RWPE2 (cell line): ENCODE measurements around the gene DST.

Source experiments
- ATAC-seq: fragments of 200-7000 bp; cut with Tn5 transposase; 3 replicates; pipeline ENCODE4 v1.9.1; 2021; ENCODE audit warnings: low read depth
- DNase-seq: peaks from one replicate; pipeline ENCODE4 v3.0.0-alpha.2; 2020; ENCODE audit warnings: low spot score
- H3K27ac ChIP-seq: fragments of 450-650 bp; 2 replicates; pipeline ENCODE4 v1.5.1; 2017; ENCODE audit warnings: mild to moderate bottlenecking; ENCODE audit not compliant: poor library complexity, severe bottlenecking
- H3K27me3 ChIP-seq: fragments of 250-450 bp; sonication (Bioruptor Pico); 2 replicates; pipeline ENCODE4 v1.5.1; 2021; ENCODE audit warnings: mild to moderate bottlenecking, moderate library complexity; ENCODE audit not compliant: insufficient read depth, poor library complexity, severe bottlenecking
- H3K36me3 ChIP-seq: fragments of 250-450 bp; sonication (Bioruptor Pico); 2 replicates; pipeline ENCODE4 v1.5.1; 2020; ENCODE audit warnings: low read depth, mild to moderate bottlenecking, moderate library complexity
- H3K4me1 ChIP-seq: fragments of 250-450 bp; sonication (Bioruptor Pico); 2 replicates; pipeline ENCODE4 v1.5.1; 2021; ENCODE audit warnings: mild to moderate bottlenecking, moderate library complexity; ENCODE audit not compliant: insufficient read depth, poor library complexity, severe bottlenecking
- H3K4me3 ChIP-seq: fragments of 250-450 bp; sonication (Bioruptor Pico); 2 replicates; pipeline ENCODE4 v1.5.1; 2021; ENCODE audit warnings: mild to moderate bottlenecking, moderate library complexity; ENCODE audit not compliant: severe bottlenecking
- H3K9me3 ChIP-seq: fragments of 250-450 bp; sonication (Bioruptor Pico); 2 replicates; pipeline ENCODE4 v1.5.1; 2021; ENCODE audit warnings: mild to moderate bottlenecking, moderate library complexity; ENCODE audit not compliant: severe bottlenecking
- TF ChIP-seq, protein P1 (sequence below): fragments of 450-650 bp; IDR thresholded peaks from one replicate; pipeline ENCODE4 v1.5.1; 2017; ENCODE audit warnings: mild to moderate bottlenecking, moderate library complexity; ENCODE audit not compliant: poor library complexity, severe bottlenecking

DST gene

DNA sequence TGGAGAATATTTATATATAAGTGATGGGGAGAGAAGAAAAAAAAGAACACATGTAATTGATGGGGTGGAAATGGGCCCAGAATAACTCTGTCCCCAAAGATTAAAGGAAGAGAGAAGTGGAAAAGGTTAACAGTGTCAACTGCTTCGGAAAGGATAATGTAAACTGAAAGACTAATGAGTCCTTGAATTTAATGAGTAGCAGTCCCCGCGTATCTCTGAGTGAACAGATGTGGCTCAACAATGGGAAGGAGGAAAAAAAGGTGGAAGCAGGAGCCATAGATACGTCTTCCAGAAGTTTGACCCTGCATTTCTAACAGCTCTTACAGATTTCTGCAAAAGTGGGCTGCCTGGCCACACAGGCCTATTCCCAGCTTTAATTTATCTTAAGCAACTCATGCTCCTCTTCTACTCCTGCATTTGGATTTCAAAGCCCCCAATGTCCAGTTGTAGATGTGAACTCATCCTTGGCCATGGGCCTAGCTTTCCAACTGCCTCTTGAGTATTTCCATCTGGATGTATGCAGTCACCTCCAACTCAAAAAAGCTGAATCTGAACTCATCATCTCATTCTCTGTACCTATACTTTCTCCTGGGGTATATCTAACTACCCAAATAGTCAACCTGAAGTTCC, 61.3 kb downstream of the DST start:
- Histone ChIP-seq H3K4me3 (no peak overlapping the region), H3K27ac (no peak overlapping the region), H3K36me3 (peaks cover 18% of the 10 kb centered on the region), H3K27me3 (no peaks in the 10 kb centered on the region), H3K9me3 (no peaks in the 10 kb centered on the region), H3K4me1 (no peaks in the 10 kb centered on the region)
- TF ChIP-seq, protein P1, sequence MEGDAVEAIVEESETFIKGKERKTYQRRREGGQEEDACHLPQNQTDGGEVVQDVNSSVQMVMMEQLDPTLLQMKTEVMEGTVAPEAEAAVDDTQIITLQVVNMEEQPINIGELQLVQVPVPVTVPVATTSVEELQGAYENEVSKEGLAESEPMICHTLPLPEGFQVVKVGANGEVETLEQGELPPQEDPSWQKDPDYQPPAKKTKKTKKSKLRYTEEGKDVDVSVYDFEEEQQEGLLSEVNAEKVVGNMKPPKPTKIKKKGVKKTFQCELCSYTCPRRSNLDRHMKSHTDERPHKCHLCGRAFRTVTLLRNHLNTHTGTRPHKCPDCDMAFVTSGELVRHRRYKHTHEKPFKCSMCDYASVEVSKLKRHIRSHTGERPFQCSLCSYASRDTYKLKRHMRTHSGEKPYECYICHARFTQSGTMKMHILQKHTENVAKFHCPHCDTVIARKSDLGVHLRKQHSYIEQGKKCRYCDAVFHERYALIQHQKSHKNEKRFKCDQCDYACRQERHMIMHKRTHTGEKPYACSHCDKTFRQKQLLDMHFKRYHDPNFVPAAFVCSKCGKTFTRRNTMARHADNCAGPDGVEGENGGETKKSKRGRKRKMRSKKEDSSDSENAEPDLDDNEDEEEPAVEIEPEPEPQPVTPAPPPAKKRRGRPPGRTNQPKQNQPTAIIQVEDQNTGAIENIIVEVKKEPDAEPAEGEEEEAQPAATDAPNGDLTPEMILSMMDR, result no peak
- DNase-seq (no peak), ATAC-seq (no peak)

DNA sequence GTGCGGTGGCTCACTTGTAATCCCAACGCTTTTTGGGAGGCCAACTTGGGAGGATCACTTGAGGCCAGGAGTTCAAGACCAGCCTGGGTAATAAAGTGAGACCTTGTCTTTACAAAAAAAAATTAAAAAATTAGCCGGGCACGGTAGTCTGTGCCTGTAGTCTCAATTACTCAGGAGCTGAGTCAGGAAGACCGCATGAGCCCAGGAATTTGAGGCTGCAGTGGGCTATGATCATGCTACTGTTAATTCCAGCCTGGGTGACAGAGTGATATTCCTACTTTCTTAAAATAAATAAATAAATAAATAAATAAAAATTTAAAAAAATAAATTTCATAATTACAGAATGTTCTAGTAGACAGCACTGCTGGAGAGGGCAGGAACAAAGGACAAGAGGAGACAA, 62.4 kb downstream of the DST start:
- peaks cover 12% of the 10 kb centered on the region; the same call in 1 of the 2 replicates for H3K36me3 ChIP-seq
- no peak overlapping the region for H3K4me3 ChIP-seq
- H3K4me1 ChIP-seq, result no peaks in the 10 kb centered on the region
- no peaks in the 10 kb centered on the region for H3K27me3 ChIP-seq
- TF ChIP-seq, protein P1, result no peak
- DNase-seq (no peak), ATAC-seq (no peak)
- no peaks in the 10 kb centered on the region for H3K9me3 ChIP-seq
- no peak overlapping the region for H3K27ac ChIP-seq

DNA sequence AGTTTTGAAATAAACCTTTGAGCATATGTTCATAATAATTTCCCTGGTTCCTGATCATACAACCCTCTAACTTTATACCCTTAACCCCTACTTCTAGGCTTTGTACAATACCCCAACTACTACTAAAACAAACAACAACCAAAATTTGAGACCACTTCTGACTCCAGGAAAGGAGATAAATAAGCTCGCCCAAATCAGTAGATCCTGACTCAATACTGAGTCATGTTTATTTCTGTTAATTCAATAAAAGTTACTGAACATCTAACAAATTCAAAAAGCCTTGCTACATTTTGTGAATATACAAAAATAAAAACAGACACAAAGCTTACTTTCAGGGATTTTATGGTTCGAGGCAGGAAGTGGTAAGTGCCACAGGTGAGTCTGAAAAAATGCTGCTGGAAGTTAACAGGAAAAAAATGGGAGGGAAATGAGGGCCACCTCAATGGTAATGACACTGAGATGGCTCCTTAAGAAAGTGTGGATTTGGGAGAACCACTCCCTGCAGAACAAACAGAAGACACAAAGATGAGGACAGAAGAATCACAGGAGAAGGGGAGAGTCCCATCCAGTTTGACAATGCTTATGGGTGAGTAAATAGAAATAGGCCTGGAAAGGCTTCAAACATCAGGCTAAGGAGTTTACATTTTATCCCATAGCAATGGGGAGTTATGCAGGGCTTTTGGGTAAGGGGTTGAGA, 63.4 kb downstream of the DST start:
- ATAC-seq, result no peak
- Histone ChIP-seq H3K27me3 (no peaks in the 10 kb centered on the region), H3K36me3 (peaks cover 13% of the 10 kb centered on the region), H3K9me3 (no peaks in the 10 kb centered on the region), H3K4me3 (no peak overlapping the region), H3K4me1 (no peaks in the 10 kb centered on the region), H3K27ac (no peak overlapping the region)
- TF ChIP-seq, protein P1, result no peak
- no peak for DNase-seq

DNA sequence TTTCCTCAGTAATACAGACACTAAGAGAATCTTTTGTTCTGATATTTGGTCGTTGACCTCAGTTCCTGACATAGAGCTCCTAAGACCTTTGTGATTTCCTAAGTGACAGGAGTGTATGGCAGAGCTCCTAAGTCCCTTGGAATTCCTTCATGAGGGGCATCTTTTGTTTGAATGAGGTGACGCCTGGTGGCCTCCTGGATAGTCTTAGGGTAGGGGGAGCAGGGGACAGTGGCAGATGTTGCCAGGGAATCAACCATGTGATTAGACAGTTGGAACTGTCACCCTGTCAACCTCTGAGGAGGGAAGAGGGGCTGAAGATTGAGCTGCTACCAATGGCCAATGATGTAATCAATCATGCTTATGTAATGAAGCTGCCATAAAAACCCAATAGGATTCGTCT, 67.0 kb downstream of the DST start:
- TF ChIP-seq, protein P1, result no peak
- no peak for DNase-seq
- Histone ChIP-seq H3K9me3 (no peaks in the 10 kb centered on the region), H3K4me1 (no peaks in the 10 kb centered on the region), H3K27me3 (no peaks in the 10 kb centered on the region), H3K36me3 (peaks cover 36% of the 10 kb centered on the region), H3K27ac (no peak overlapping the region), H3K4me3 (no peak overlapping the region)
- no peak for ATAC-seq

DNA sequence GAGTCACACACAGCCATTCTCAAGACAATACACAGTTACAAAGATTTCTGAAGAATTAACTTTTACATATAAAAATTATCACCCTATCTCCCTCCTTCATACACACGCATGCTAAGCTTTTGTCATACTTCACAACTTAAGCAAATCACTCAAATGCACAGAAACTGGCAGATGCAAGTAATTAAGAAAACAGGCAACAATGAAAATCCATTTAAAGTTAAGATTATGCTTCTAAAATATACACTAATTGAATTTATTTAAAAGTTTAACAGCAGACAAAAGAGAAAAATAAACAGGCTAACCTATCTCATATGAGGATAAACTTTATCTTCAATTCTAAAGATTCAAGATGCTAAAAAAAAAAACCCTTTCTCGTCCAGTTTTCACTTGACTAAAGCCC, 68.4 kb downstream of the DST start:
- H3K4me3 ChIP-seq, result no peak overlapping the region
- DNase-seq (no peak), ATAC-seq (no peak)
- peaks cover 48% of the 10 kb centered on the region for H3K36me3 ChIP-seq
- TF ChIP-seq, protein P1, result no peak
- no peaks in the 10 kb centered on the region for H3K9me3 ChIP-seq
- no peaks in the 10 kb centered on the region for H3K4me1 ChIP-seq
- H3K27ac ChIP-seq, result no peak overlapping the region
- H3K27me3 ChIP-seq, result no peaks in the 10 kb centered on the region
